CD14-positive monocyte (primary cell): ENCODE results near the gene CILP2. TPM values are rescaled to one million over a fixed set of nuclear protein-coding genes. Genes with fewer than 3 reads are reported as not detected.

Experiments
- DNase-seq, 3 donors: peaks; one replicate each; pipeline ENCODE4 v3.0.0-alpha.2; 2011 to 2022
- H2AFZ ChIP-seq: 2 replicates; pipeline ENCODE4 v1.6.0; 2012; ENCODE audit warnings: mild to moderate bottlenecking, low read depth, low read length, inconsistent platforms; ENCODE audit not compliant: insufficient read depth, poor library complexity, severe bottlenecking
- H3K27ac ChIP-seq, 2 donors: 1 replicate in 1 of 2; 2 replicates in 1 of 2; pipeline ENCODE4 v1.5.1; 2012 to 2013; ENCODE audit warnings: low read length in 2 of 2, control low read depth in 1 of 2, inconsistent platforms in 1 of 2, low read depth in 1 of 2, mild to moderate bottlenecking in 1 of 2
- H3K27me3 ChIP-seq, 2 donors: one replicate each; pipeline versions ENCODE4 v1.6.0 to v1.6.1; 2011 to 2013; ENCODE audit warnings: low read length in 2 of 2; ENCODE audit not compliant: control insufficient read depth in 2 of 2, insufficient read depth in 2 of 2
- H3K36me3 ChIP-seq, 2 donors: replicated peaks in 1 of 2; 1 replicate in 1 of 2; 2 replicates in 1 of 2; pipeline versions ENCODE4 v1.5.1 to v1.6.1; 2012 to 2013; ENCODE audit warnings: low read length in 2 of 2, control low read depth in 1 of 2, inconsistent platforms in 1 of 2, mild to moderate bottlenecking in 1 of 2; ENCODE audit not compliant: insufficient read depth in 2 of 2, control insufficient read depth in 1 of 2
- H3K4me1 ChIP-seq, 2 donors: 1 replicate in 1 of 2; 2 replicates in 1 of 2; pipeline versions ENCODE4 v1.5.1 to v1.6.1; 2012 to 2013; ENCODE audit warnings: low read length in 2 of 2, control low read depth in 1 of 2, inconsistent platforms in 1 of 2, mild to moderate bottlenecking in 1 of 2, moderate library complexity in 1 of 2; ENCODE audit not compliant: insufficient read depth in 2 of 2, control insufficient read depth in 1 of 2
- H3K4me2 ChIP-seq: replicated peaks from 2 replicates; pipeline ENCODE3; 2012; ENCODE audit warnings: low read length, moderate library complexity, mild to moderate bottlenecking; ENCODE audit not compliant: poor library complexity, severe bottlenecking; ENCODE audit errors: extremely low read depth
- H3K4me3 ChIP-seq, 3 experiments: fragments of 200-600 bp in 1 of 3; sonication (generic) in 1 of 3; replicated peaks in 1 of 3; 1 replicate in 2 of 3; 2 replicates in 1 of 3; pipeline ENCODE4 v1.5.1; 2011 to 2013; ENCODE audit warnings: low read length in 3 of 3, mild to moderate bottlenecking in 3 of 3, control low read depth in 2 of 3, low read depth in 2 of 3, inconsistent platforms in 1 of 3, moderate library complexity in 1 of 3
- H3K79me2 ChIP-seq: 2 replicates; pipeline ENCODE4 v1.6.0; 2012; ENCODE audit warnings: mild to moderate bottlenecking, control low read depth, inconsistent platforms, low read length, moderate library complexity; ENCODE audit not compliant: insufficient read depth
- H3K9ac ChIP-seq: 2 replicates; pipeline ENCODE4 v1.6.0; 2017; ENCODE audit warnings: low read length, mild to moderate bottlenecking; ENCODE audit not compliant: insufficient read depth, poor library complexity, severe bottlenecking
- H3K9me3 ChIP-seq, 2 donors: replicated peaks in 1 of 2; 1 replicate in 1 of 2; 2 replicates in 1 of 2; pipeline versions ENCODE4 v1.5.1 to v1.6.1; 2012 to 2013; ENCODE audit warnings: low read length in 2 of 2, control low read depth in 1 of 2; ENCODE audit not compliant: control insufficient read depth in 1 of 2, insufficient read depth in 1 of 2
- H4K20me1 ChIP-seq: 2 replicates; pipeline ENCODE4 v1.6.0; 2012; ENCODE audit warnings: mild to moderate bottlenecking, low read length, control low read depth, moderate library complexity; ENCODE audit not compliant: insufficient read depth
- H3K27ac Mint-ChIP-seq, 7 donors: one replicate each; pipeline ENCODE4 v1.8.0; 2020; ENCODE audit warnings: mild to moderate bottlenecking in 7 of 7, mixed read lengths in 7 of 7, moderate library complexity in 6 of 7, inconsistent platforms in 2 of 7
- H3K27me3 Mint-ChIP-seq, 3 donors: one replicate each; pipeline ENCODE4 v1.8.0; 2021 to 2022; ENCODE audit warnings: low read depth in 3 of 3, mild to moderate bottlenecking in 3 of 3, mixed read lengths in 3 of 3, moderate library complexity in 3 of 3, inconsistent platforms in 1 of 3
- H3K36me3 Mint-ChIP-seq, 2 donors: one replicate each; pipeline ENCODE4 v1.8.0; 2020; ENCODE audit warnings: mixed read lengths in 2 of 2, inconsistent platforms in 1 of 2, mild to moderate bottlenecking in 1 of 2
- H3K4me1 Mint-ChIP-seq: one replicate; pipeline ENCODE4 v1.8.0; 2020; ENCODE audit warnings: mild to moderate bottlenecking, mixed read lengths
- H3K4me3 Mint-ChIP-seq, 2 donors: one replicate each; pipeline ENCODE4 v1.8.0; 2020; ENCODE audit warnings: mild to moderate bottlenecking in 2 of 2, mixed read lengths in 2 of 2, moderate library complexity in 1 of 2
- H3K9me3 Mint-ChIP-seq, 7 donors: one replicate each; pipeline ENCODE4 v1.8.0; 2020 to 2022; ENCODE audit warnings: mixed read lengths in 7 of 7, mild to moderate bottlenecking in 6 of 7, moderate library complexity in 6 of 7, inconsistent platforms in 2 of 7
- CTCF ChIP-seq: fragments of 200-600 bp; IDR thresholded peaks from one replicate; pipeline ENCODE4 v1.8.0; 2022; ENCODE audit warnings: antibody characterized with exemption, mild to moderate bottlenecking
- WGBS: methylation state at CpG from one replicate; pipeline ENCODE4 v1.1.5; 2013; ENCODE audit warnings: missing lambda C conversion rate; ENCODE audit not compliant: insufficient coverage; 5-methylcytosine and 5-hydroxymethylcytosine counted together
- intact Hi-C, 2 donors: fragments of 100-400 bp; cut with micrococcal nuclease; formaldehyde crosslinking; loops; one replicate each; pipeline versions ENCODE4 v1.15.0 to v1.15.1; 2023
- polyA plus RNA-seq, 3 donors: library from polyadenylated mRNA; depleted of rRNA in 1 of 3; unstranded in 2 of 3; stranded (reverse) in 1 of 3; fragments of 300-500 nt in 2 of 3; fragments of >200 nt in 1 of 3; fragmentation: Illumina TruSeq in 2 of 3; gene quantifications; 1 replicate in 2 of 3; 2 replicates in 1 of 3; pipeline ENCODE4 v1.2.3, GENCODE V29; 2012 to 2021

CILP2 gene
- polyA plus RNA-seq, 3 donors: 0.04 TPM; not detected in 2

DNA sequence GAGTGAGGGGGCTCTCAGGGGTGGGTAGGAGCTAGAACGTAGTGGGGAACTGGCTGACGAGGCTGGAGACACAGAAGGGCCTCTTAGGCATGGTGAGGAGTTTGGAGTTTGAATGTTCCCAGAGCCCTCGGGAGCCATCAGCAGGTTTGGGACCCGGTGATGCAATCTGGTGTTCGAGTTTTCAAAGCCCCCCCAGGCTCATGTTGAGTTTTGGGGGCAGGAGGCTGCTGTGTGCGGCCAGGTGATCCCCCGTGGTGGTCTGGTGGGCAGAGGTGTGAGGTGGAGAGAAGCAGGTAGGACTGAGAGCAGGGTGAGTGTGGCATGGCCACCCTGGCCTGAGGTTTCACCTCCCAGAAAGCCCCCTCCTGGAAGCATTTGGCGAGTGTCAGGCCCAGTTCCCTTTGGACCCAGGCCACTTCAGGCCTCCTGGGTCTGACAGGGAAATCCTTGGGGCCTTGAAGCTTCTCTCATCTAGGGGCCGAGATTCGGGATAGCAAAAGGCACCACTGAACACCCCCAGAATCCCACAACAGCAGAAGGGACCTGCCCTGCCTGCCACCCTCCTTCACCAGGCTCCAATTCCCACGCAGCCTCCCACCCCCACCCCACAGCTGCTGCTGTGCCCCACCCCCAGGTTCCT, 8.2 kb upstream of the CILP2 start:
- H3K36me3 ChIP-seq: peaks cover 39 to 45% of the 10 kb centered on the region in 2 donors
- peaks cover 1% of the 10 kb centered on the region for H3K79me2 ChIP-seq
- no peak for TF ChIP-seq CTCF
- H2AFZ ChIP-seq: no peak overlapping the region
- H3K4me3 ChIP-seq: no peak overlapping the region
- intact Hi-C loops: loop anchor here in 1 of 2 donors (5.0 to 10.0 kb wide), 2 partner anchors 245 to 427 kb away; no protein-coding TSS in a partner anchor
- Mint-ChIP-seq H3K4me3 (no peak overlapping the region), H3K4me1 (peaks cover 3% of the 10 kb centered on the region), H3K27ac (peak overlapping the region in 3 of 7 donors; percentile 15 to 57 (median 25)), H3K9me3 (no peaks in the 10 kb centered on the region), H3K36me3 (peaks cover 34 to 56% of the 10 kb centered on the region in 2 donors), H3K27me3 (peaks cover 1 to 5% (median 2%) of the 10 kb centered on the region in 3 donors)
- H3K4me2 ChIP-seq: no peak overlapping the region
- no peaks in the 10 kb centered on the region for H3K9me3 ChIP-seq
- H3K27ac ChIP-seq: no peak overlapping the region
- no peak for DNase-seq
- H3K4me1 ChIP-seq: peaks cover 0 to 3% of the 10 kb centered on the region in 2 donors
- 88% methylated on average over 11 of the region's 11 CpGs for WGBS
- no peaks in the 10 kb centered on the region for H3K27me3 ChIP-seq
- peaks cover 25% of the 10 kb centered on the region for H4K20me1 ChIP-seq
- no peak overlapping the region for H3K9ac ChIP-seq

GRCh38 chr19:19530423-19530804, 7.7 kb upstream of the CILP2 start:
- H3K9me3 ChIP-seq: no peaks in the 10 kb centered on the region
- DNase-seq: no peak
- Mint-ChIP-seq H3K4me3 (no peak overlapping the region), H3K27me3 (peaks cover 1 to 5% (median 2%) of the 10 kb centered on the region in 3 donors), H3K9me3 (no peaks in the 10 kb centered on the region), H3K4me1 (peaks cover 3% of the 10 kb centered on the region), H3K36me3 (peaks cover 30 to 52% of the 10 kb centered on the region in 2 donors), H3K27ac (no peak overlapping the region)
- H3K79me2 ChIP-seq: no peaks in the 10 kb centered on the region
- peaks cover 0 to 3% of the 10 kb centered on the region in 2 donors for H3K4me1 ChIP-seq
- no peak overlapping the region for H3K4me3 ChIP-seq
- H3K9ac ChIP-seq: no peak overlapping the region
- H3K27ac ChIP-seq: no peak overlapping the region
- no peak for TF ChIP-seq CTCF
- no peaks in the 10 kb centered on the region for H3K27me3 ChIP-seq
- no peak overlapping the region for H2AFZ ChIP-seq
- 92% methylated on average over 2 of the region's 9 CpGs for WGBS
- H3K36me3 ChIP-seq: peaks cover 34 to 42% of the 10 kb centered on the region in 2 donors
- intact Hi-C loops: loop anchor here in 1 of 2 donors (5.0 to 10.0 kb wide), 2 partner anchors 244 to 427 kb away; no protein-coding TSS in a partner anchor
- H4K20me1 ChIP-seq: peaks cover 20% of the 10 kb centered on the region
- no peak overlapping the region for H3K4me2 ChIP-seq
